WI38 (cell line): ENCODE measurements around the gene NTSR1.

Source experiments
- H3K4me3 ChIP-seq: 2 replicates; pipeline ENCODE4 v1.5.1; 2011; ENCODE audit warnings: low read depth, mild to moderate bottlenecking, control low read depth, low read length
- CTCF ChIP-seq: IDR thresholded peaks from 2 replicates; pipeline ENCODE4 v1.5.1; 2012; ENCODE audit warnings: low read depth, mild to moderate bottlenecking, control low read depth, low read length

NTSR1 gene

DNA sequence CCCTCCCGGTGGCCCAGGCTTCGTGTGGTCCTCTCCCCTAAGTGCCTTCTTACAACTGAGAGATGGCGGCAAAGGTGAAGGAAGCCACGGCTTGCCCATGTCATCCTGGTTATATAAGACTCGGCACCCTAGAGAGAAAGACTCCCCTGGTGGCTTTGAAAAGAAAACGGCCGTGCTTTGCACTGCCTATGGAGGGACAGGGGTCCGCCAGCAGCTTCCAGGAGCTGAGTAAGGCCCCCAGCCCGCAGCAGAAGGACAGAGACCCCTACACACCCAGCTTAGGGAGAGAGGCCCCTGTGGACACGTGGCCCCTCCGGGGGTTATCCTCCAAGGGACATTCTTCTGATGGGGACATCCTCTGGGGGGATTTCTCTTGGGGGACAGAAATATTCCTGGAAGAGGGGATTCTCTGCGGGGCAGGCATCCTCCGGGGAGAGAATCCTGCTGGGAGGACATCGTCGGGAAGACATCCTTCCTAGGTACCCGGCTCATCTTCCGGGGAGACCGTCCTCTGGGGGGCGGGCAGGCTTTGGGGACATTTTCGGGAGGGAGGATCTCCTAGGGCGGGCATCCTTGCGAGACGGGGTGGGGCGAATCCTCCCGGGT, 95.5 kb downstream of the NTSR1 start:
- TF ChIP-seq CTCF = 0 out of 2 replicates have a peak, but pooled peaks have one; percentile 1
- H3K4me3 ChIP-seq = peak overlapping the region; percentile 78

DNA sequence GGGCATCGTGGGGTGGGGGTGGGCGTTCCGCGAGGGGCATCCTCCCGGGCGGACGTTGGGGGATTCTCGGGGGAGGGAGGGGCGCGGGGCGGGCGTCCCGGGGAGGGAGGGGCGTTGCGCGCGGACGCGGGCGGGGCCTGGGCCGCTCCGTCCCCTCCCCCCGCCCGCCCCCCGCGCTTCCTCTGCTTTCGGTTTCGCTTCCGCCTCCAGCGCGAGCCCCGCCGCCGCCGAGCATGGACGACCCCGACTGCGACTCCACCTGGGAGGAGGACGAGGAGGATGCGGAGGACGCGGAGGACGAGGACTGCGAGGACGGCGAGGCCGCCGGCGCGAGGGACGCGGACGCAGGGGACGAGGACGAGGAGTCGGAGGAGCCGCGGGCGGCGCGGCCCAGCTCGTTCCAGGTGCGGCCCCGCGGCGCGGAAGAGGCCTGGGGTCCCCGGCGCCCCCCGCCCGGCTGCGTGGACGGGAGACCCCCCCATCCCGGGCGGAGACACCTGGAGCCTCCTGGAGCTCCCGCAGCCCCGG, 96.1 kb downstream of the NTSR1 start, which contains the start of gene OGFR:
Gene OGFR, plus strand, starts transcription at position 209 of the 528 bp plus-strand sequence. Its CDS starts 25 bp downstream, at position 234.
- no peak for TF ChIP-seq CTCF
- peak within 1 kb of the TSS; percentile 78 for H3K4me3 ChIP-seq

- peak overlapping the region; percentile 78 for H3K4me3 ChIP-seq
- no peak for TF ChIP-seq CTCF
Observed at GRCh38 chr20:62805155-62805710, 96.6 kb downstream of the NTSR1 start.

- no peak for TF ChIP-seq CTCF
- H3K4me3 ChIP-seq = peak overlapping the region; percentile 78
Observed at GRCh38 chr20:62805711-62806382, 97.2 kb downstream of the NTSR1 start.

- peak overlapping the region; percentile 78 for H3K4me3 ChIP-seq
- TF ChIP-seq CTCF = no peak
Observed at GRCh38 chr20:62806383-62807050, 97.9 kb downstream of the NTSR1 start.

- H3K4me3 ChIP-seq = no peak overlapping the region
- TF ChIP-seq CTCF = no peak
Observed at GRCh38 chr20:62807444-62808210, 99.0 kb downstream of the NTSR1 start.
